HL-60 (cell line): ENCODE measurements around the gene TBL3.

ENCODE experiments used
- DNase-seq, 2 experiments: peaks; one replicate each; pipeline ENCODE4 v3.0.0-alpha.2; 2010 to 2020; ENCODE audit warnings: low read depth in 1 of 2, low spot score in 1 of 2
- H3K27ac ChIP-seq: fragments of 250-450 bp; sonication (Bioruptor Pico); replicated peaks from 2 replicates; pipeline ENCODE4 v1.5.1; 2020; ENCODE audit warnings: mild to moderate bottlenecking, moderate library complexity
- H3K27me3 ChIP-seq: fragments of 250-450 bp; sonication (Bioruptor Pico); 2 replicates; pipeline ENCODE4 v1.5.1; 2021; ENCODE audit warnings: mild to moderate bottlenecking, moderate library complexity; ENCODE audit not compliant: insufficient read depth, poor library complexity, severe bottlenecking
- H3K4me3 ChIP-seq: replicated peaks from 2 replicates; pipeline ENCODE4 v1.5.1; 2011; ENCODE audit warnings: mild to moderate bottlenecking, control low read depth, low read length; ENCODE audit not compliant: insufficient read depth
- CTCF ChIP-seq: IDR thresholded peaks from one replicate; pipeline ENCODE4 v1.5.1; 2011; ENCODE audit warnings: low read length, control low read depth, inconsistent platforms; ENCODE audit not compliant: insufficient read depth
- GABPA ChIP-seq: IDR thresholded peaks from 2 replicates; pipeline ENCODE4 v1.6.1; 2012; ENCODE audit warnings: low read depth
- POLR2AphosphoS5 ChIP-seq: IDR thresholded peaks from 2 replicates; pipeline ENCODE4 v1.6.1; 2012; ENCODE audit warnings: low read depth
- SPI1 ChIP-seq: IDR thresholded peaks from 2 replicates; pipeline ENCODE4 v1.6.1; 2012; ENCODE audit warnings: low read depth, mild to moderate bottlenecking, borderline replicate concordance
- TF ChIP-seq, protein P1 (sequence below): IDR thresholded peaks from 2 replicates; pipeline ENCODE4 v1.6.1; 2012; ENCODE audit warnings: low read depth; ENCODE audit not compliant: insufficient replicate concordance

TBL3 gene

DNA sequence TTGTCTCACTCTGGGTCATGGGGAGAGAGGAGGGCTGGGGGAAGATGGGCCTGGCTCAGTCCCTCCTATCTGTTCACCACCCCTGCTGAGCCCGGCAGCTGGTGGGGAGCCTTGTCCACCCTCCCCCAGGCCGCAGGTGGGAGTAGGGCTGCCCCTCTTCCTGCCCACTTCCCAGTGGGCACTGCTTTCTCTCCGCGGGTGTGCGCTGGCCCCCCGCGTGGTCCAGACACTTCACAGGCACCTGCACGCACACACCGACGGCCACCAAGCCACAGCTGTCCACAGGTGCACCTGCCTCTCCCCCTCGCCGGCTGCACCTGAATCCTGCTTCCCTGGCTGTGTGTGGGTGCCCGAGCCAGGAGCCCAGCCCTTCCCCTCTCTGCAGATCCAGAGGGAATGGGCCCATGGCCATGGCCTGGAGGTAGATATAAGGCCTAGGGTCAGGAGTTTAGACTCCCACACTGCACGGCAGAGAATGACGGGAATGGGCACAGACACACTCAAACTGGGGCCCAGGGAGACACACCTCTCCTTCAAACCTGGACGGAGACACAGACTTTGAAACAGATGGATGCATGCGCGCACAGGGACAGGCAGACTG, 56.9 kb downstream of the TBL3 start:
- TF ChIP-seq CTCF (no peak), POLR2AphosphoS5 (no peak), SPI1 (no peak), GABPA (no peak)
- TF ChIP-seq, protein P1, sequence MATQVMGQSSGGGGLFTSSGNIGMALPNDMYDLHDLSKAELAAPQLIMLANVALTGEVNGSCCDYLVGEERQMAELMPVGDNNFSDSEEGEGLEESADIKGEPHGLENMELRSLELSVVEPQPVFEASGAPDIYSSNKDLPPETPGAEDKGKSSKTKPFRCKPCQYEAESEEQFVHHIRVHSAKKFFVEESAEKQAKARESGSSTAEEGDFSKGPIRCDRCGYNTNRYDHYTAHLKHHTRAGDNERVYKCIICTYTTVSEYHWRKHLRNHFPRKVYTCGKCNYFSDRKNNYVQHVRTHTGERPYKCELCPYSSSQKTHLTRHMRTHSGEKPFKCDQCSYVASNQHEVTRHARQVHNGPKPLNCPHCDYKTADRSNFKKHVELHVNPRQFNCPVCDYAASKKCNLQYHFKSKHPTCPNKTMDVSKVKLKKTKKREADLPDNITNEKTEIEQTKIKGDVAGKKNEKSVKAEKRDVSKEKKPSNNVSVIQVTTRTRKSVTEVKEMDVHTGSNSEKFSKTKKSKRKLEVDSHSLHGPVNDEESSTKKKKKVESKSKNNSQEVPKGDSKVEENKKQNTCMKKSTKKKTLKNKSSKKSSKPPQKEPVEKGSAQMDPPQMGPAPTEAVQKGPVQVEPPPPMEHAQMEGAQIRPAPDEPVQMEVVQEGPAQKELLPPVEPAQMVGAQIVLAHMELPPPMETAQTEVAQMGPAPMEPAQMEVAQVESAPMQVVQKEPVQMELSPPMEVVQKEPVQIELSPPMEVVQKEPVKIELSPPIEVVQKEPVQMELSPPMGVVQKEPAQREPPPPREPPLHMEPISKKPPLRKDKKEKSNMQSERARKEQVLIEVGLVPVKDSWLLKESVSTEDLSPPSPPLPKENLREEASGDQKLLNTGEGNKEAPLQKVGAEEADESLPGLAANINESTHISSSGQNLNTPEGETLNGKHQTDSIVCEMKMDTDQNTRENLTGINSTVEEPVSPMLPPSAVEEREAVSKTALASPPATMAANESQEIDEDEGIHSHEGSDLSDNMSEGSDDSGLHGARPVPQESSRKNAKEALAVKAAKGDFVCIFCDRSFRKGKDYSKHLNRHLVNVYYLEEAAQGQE: no peak

GRCh38 chr16:2029350-2029749, 57.5 kb downstream of the TBL3 start:
- H3K27me3 ChIP-seq: peaks cover 29% of the 10 kb centered on the region
- TF ChIP-seq GABPA (no peak), SPI1 (no peak), POLR2AphosphoS5 (no peak), CTCF (no peak)
- TF ChIP-seq, protein P1: no peak
- DNase-seq: no peak
- H3K27ac ChIP-seq: no peak overlapping the region
- no peak overlapping the region for H3K4me3 ChIP-seq

More for the DNA sequence above, 56.9 kb downstream of the TBL3 start:
- no peak overlapping the region for H3K4me3 ChIP-seq
- no peak overlapping the region for H3K27ac ChIP-seq
- peaks cover 29% of the 10 kb centered on the region for H3K27me3 ChIP-seq
- no peak for DNase-seq

GRCh38 chr16:2030036-2030435, 58.2 kb downstream of the TBL3 start:
- no peak overlapping the region for H3K4me3 ChIP-seq
- no peak overlapping the region for H3K27ac ChIP-seq
- TF ChIP-seq POLR2AphosphoS5 (no peak), CTCF (no peak)
- TF ChIP-seq, protein P1: no peak
- peaks cover 29% of the 10 kb centered on the region for H3K27me3 ChIP-seq
- DNase-seq: no peak
